HepG2 (cell line): ENCODE results near the gene GALNT1. TPM values are rescaled to one million over a fixed set of nuclear protein-coding genes. Genes with fewer than 3 reads are reported as not detected.

ENCODE experiments used
- ISL2 ChIP-seq: sonication (generic); formaldehyde crosslinking; IDR thresholded peaks from 2 replicates; pipeline ENCODE4 v1.5.0; 2020; ENCODE audit warnings: missing genetic modification reagents
- SOX6 ChIP-seq, 2 experiments: fragments of 450-650 bp in 1 of 2; sonication (generic) in 1 of 2; formaldehyde crosslinking in 1 of 2; IDR thresholded peaks; 2 replicates each; pipeline versions ENCODE4 v1.4.0 to v1.6.1; 2017 to 2020; ENCODE audit warnings: antibody characterized with exemption in 1 of 2, mild to moderate bottlenecking in 1 of 2, missing genetic modification reagents in 1 of 2
- XBP1 ChIP-seq: sonication (generic); formaldehyde crosslinking; IDR thresholded peaks from 2 replicates; pipeline ENCODE4 v1.5.0; 2020; ENCODE audit warnings: missing genetic modification reagents
- ZNF543 ChIP-seq: sonication (generic); formaldehyde crosslinking; IDR thresholded peaks from 2 replicates; pipeline ENCODE4 v1.4.0; 2020; ENCODE audit warnings: mild to moderate bottlenecking, missing genetic modification reagents
- polyA plus RNA-seq, 8 experiments: library from polyadenylated mRNA; depleted of rRNA in 3 of 8; stranded (reverse) in 7 of 8; unstranded in 1 of 8; fragments of >200 nt; fragmentation: Illumina TruSeq in 4 of 8; extraction: Trizol in 4 of 8; gene quantifications; 2 replicates each; pipeline versions ENCODE4 v1.2.1 to v1.2.3, GENCODE V29; 2011 to 2016; ENCODE audit warnings: low read depth in 4 of 8, missing spikeins in 1 of 8, mixed read lengths in 1 of 8; ENCODE audit not compliant: insufficient read depth in 1 of 8
- total RNA-seq, 5 experiments: library from RNA; depleted of rRNA; stranded (reverse); fragments of >200 nt; fragmentation: Illumina TruSeq; extraction: Trizol; gene quantifications; 2 replicates each; pipeline ENCODE4 v1.2.3, GENCODE V29; 2016; ENCODE audit warnings: low read depth in 1 of 5
- TF ChIP-seq, protein P1 (sequence below): sonication (generic); formaldehyde crosslinking; IDR thresholded peaks from 2 replicates; pipeline ENCODE4 v1.5.1; 2020; ENCODE audit warnings: mild to moderate bottlenecking, missing genetic modification reagents
- TF ChIP-seq, protein P2 (sequence below): sonication (generic); formaldehyde crosslinking; IDR thresholded peaks from 2 replicates; pipeline ENCODE4 v1.8.0; 2022; ENCODE audit warnings: mild to moderate bottlenecking, missing genetic modification reagents; ENCODE audit not compliant: insufficient replicate concordance
- TF ChIP-seq, protein P3 (sequence below): sonication (generic); formaldehyde crosslinking; IDR thresholded peaks from 2 replicates; pipeline ENCODE4 v1.4.0; 2020; ENCODE audit warnings: mild to moderate bottlenecking, missing genetic modification reagents
- TF ChIP-seq, protein P4 (sequence below): sonication (generic); formaldehyde crosslinking; IDR thresholded peaks from 2 replicates; pipeline ENCODE4 v1.5.1; 2020; ENCODE audit warnings: mild to moderate bottlenecking, missing genetic modification reagents, moderate library complexity

Gene GALNT1
- total and polyA plus RNA-seq, 2 of the 13 experiments (the other 11 are each of a cell fraction or from before 2014, with no cell fraction given) = 41.1 to 100 TPM

DNA sequence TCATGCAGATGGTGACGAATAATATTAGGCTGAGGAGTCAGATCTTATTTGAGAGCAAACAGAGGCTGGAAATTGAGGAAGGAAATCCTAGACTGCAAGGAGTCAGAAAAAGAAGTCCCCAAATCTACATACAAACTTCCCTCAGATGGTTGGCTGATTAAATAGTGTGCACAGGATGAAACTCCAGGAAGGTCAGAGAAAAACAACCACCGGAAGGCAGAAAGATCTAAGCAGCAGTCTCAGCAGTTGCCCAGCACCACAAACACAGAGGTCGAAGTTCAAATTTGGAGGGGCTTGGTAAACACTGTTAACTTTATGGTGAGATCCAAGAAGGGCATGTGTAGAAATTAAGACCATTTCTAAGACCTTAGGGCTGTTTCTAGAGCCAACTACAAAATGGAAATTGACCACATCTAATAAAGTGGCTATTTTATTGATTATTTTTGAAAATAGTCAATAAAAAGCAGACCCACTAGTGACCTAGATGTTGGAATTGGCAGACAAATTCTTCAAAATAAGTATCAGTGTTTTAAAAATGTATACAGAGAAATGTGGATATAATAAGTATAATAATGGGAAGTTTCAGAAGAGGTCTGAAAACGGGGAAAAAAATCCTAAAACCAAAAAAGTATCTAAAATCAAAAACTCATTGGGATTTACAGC is 134.8 kb downstream of the GALNT1 start (continued):
- TF ChIP-seq ZNF543 (CRISPR knock-in tag) (0 out of 2 replicates have a peak, but pooled peaks have one; percentile 29), SOX6 (IDR thresholded peaks at IDR 0.05) (no peak), SOX6 (CRISPR knock-in tag; IDR thresholded peaks at IDR 0.05) (peak; percentile 87), ISL2 (CRISPR knock-in tag) (peak; percentile 91), XBP1 (CRISPR knock-in tag) (no peak)
- TF ChIP-seq, protein P1, sequence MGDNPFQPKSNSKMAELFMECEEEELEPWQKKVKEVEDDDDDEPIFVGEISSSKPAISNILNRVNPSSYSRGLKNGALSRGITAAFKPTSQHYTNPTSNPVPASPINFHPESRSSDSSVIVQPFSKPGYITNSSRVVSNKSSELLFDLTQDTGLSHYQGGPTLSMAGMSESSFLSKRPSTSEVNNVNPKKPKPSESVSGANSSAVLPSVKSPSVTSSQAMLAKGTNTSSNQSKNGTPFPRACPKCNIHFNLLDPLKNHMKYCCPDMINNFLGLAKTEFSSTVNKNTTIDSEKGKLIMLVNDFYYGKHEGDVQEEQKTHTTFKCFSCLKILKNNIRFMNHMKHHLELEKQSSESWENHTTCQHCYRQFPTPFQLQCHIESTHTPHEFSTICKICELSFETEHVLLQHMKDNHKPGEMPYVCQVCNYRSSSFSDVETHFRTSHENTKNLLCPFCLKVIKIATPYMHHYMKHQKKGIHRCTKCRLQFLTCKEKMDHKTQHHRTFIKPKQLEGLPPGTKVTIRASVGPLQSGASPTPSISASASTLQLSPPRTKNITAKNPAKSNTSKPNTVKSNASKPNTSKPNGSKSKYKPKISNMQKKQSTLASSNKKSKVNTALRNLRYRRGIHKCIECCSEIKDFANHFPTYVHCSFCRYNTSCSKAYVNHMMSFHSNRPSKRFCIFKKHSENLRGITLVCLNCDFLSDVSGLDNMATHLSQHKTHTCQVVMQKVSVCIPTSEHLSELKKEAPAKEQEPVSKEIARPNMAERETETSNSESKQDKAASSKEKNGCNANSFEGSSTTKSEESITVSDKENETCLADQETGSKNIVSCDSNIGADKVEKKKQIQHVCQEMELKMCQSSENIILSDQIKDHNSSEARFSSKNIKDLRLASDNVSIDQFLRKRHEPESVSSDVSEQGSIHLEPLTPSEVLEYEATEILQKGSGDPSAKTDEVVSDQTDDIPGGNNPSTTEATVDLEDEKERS = no peak
- TF ChIP-seq, protein P2, sequence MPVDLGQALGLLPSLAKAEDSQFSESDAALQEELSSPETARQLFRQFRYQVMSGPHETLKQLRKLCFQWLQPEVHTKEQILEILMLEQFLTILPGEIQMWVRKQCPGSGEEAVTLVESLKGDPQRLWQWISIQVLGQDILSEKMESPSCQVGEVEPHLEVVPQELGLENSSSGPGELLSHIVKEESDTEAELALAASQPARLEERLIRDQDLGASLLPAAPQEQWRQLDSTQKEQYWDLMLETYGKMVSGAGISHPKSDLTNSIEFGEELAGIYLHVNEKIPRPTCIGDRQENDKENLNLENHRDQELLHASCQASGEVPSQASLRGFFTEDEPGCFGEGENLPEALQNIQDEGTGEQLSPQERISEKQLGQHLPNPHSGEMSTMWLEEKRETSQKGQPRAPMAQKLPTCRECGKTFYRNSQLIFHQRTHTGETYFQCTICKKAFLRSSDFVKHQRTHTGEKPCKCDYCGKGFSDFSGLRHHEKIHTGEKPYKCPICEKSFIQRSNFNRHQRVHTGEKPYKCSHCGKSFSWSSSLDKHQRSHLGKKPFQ = peak; percentile 79
- TF ChIP-seq, protein P3, sequence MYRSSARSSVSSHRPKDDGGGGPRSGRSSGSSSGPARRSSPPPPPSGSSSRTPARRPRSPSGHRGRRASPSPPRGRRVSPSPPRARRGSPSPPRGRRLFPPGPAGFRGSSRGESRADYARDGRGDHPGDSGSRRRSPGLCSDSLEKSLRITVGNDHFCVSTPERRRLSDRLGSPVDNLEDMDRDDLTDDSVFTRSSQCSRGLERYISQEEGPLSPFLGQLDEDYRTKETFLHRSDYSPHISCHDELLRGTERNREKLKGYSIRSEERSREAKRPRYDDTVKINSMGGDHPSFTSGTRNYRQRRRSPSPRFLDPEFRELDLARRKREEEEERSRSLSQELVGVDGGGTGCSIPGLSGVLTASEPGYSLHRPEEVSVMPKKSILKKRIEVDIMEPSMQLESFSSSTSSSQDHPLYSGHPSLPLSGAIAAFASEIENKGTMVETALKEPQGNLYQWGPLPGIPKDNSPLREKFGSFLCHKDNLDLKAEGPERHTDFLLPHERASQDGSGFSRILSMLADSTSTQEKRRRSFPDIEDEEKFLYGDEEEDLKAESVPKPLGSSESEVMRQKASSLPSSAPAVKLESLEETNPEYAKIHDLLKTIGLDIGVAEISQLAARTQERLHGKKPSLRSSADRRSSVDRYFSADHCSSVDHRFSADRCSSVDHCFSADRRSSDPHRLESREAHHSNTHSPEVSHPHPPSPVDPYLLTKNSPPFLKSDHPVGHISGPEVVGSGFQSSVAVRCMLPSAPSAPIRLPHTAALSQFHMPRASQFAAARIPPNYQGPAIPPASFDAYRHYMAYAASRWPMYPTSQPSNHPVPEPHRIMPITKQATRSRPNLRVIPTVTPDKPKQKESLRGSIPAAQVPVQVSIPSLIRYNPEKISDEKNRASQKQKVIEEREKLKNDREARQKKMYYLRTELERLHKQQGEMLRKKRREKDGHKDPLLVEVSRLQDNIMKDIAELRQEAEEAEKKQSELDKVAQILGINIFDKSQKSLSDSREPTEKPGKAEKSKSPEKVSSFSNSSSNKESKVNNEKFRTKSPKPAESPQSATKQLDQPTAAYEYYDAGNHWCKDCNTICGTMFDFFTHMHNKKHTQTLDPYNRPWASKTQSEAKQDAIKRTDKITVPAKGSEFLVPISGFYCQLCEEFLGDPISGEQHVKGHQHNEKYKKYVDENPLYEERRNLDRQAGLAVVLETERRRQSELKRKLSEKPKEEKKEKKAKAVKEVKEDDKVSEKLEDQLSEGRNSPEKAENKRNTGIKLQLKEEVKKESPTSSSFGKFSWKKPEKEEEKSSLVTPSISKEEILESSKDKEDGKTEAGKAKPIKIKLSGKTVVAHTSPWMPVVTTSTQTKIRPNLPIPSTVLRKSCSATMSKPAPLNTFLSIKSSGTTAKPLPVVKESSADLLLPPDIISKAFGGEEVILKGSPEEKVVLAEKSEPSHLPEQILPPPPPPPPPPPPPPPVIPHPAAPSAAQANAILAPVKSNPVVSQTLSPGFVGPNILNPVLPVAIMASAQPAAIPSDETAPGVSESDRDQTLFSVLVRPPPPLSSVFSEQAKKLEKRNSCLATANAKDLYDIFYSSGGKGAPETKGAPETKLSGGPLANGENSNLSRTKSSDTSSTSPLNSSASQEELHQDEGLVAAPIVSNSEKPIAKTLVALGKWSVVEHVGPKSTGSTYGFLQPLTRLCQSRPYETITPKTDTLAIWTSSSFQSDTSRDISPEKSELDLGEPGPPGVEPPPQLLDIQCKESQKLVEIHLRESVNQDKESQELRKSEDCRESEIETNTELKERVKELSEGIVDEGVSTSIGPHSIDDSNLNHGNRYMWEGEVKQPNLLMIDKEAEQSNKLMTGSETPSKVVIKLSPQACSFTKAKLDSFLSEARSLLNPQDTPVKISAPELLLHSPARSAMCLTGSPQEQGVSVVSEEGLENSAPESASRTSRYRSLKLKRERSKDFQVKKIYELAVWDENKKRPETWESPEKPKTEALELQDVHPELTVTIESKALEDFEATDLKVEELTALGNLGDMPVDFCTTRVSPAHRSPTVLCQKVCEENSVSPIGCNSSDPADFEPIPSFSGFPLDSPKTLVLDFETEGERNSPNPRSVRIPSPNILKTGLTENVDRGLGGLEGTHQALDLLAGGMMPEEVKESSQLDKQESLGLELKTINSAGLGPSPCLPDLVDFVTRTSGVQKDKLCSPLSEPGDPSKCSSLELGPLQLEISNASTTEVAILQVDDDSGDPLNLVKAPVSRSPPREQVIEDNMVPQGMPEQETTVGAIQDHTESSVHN (CRISPR knock-in tag) = no peak
- TF ChIP-seq, protein P4, sequence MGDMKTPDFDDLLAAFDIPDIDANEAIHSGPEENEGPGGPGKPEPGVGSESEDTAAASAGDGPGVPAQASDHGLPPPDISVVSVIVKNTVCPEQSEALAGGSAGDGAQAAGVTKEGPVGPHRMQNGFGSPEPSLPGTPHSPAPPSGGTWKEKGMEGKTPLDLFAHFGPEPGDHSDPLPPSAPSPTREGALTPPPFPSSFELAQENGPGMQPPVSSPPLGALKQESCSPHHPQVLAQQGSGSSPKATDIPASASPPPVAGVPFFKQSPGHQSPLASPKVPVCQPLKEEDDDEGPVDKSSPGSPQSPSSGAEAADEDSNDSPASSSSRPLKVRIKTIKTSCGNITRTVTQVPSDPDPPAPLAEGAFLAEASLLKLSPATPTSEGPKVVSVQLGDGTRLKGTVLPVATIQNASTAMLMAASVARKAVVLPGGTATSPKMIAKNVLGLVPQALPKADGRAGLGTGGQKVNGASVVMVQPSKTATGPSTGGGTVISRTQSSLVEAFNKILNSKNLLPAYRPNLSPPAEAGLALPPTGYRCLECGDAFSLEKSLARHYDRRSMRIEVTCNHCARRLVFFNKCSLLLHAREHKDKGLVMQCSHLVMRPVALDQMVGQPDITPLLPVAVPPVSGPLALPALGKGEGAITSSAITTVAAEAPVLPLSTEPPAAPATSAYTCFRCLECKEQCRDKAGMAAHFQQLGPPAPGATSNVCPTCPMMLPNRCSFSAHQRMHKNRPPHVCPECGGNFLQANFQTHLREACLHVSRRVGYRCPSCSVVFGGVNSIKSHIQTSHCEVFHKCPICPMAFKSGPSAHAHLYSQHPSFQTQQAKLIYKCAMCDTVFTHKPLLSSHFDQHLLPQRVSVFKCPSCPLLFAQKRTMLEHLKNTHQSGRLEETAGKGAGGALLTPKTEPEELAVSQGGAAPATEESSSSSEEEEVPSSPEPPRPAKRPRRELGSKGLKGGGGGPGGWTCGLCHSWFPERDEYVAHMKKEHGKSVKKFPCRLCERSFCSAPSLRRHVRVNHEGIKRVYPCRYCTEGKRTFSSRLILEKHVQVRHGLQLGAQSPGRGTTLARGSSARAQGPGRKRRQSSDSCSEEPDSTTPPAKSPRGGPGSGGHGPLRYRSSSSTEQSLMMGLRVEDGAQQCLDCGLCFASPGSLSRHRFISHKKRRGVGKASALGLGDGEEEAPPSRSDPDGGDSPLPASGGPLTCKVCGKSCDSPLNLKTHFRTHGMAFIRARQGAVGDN (CRISPR knock-in tag) = no peak
